Endometrial microvascular endothelial cells (primary cell): ENCODE measurements around the gene DAP. TPM values are rescaled to one million over a fixed set of nuclear protein-coding genes. Genes with fewer than 3 reads are reported as not detected.
"Not testable (repeated sequence)": the region's sequence is repeated elsewhere in the genome, so short reads cannot be mapped to it uniquely, and the experiment has no call there.

Experiments used
- in situ Hi-C: cut with HindIII; loops from 2 replicates; pipeline ENCODE4 v1.10.0; 2017; ENCODE audit warnings: low sequenced_read_pairs, low pct_unique_long_range_greater_than_20kb; ENCODE audit errors: inconsistent ontology term
- total RNA-seq: library from RNA; depleted of rRNA; stranded (reverse); fragments of >200 nt; gene quantifications from one replicate; pipeline ENCODE4 v1.2.3, GENCODE V29; 2015; ENCODE audit errors: inconsistent ontology term

Gene DAP
- total RNA-seq, 1 donor from 2014 or later, result 117 TPM

- in situ Hi-C loops, result no loop called here
Measured at GRCh38 chr5:10649666-10650380, 111.2 kb downstream of the DAP start.

GRCh38 chr5:10648806-10649665 is 112.0 kb downstream of the DAP start:
- in situ Hi-C loops, result no loop called here

GRCh38 chr5:10647640-10648039 is 113.4 kb downstream of the DAP start:
- in situ Hi-C loops, result no loop called here

DNA sequence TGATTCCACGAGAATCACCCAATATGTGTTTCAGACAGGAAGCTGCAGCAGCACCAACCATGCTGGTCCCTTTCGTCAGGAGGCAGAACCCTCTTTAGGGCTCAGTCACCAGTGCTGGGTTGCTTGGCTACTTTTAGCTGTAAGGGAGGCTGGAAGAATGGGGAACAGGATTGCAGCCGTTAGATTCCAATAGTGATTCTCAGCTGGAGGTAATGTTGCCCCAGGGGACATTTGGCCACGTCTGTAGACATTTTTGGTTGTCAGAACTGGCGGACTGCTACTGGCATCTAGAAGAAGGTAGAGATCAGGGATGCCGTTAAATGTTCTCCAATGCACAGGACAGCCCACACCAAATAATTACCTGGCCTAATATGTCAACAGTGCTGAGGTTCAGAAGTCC is 115.4 kb downstream of the DAP start:
- in situ Hi-C loops, result no loop called here

DNA sequence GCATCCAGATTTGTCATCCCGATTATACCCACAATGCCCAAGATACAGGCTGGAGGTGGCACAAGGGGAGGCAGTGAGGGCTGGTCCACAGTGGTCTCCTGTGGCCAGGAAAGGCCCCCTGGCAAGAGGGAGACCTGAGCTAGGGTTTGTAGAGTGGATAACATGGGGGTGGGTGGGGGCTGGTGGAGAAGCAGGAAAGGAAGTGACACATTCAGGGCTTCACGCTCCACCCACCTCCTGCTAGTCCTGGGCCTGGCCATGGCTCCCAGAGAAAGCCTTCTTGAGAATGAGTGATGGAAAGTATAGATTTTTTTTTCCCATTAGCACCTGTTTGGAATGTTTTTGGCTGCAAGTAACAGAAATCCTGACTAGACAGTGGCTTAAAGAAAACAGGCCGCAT is 115.9 kb downstream of the DAP start:
- in situ Hi-C loops, result no loop called here

GRCh38 chr5:10644192-10644591 is 116.8 kb downstream of the DAP start:
- in situ Hi-C loops, result no loop called here

- in situ Hi-C loops, result no loop called here
Measured at GRCh38 chr5:10642367-10642766, 118.7 kb downstream of the DAP start.

GRCh38 chr5:10639846-10640368 is 121.1 kb downstream of the DAP start:
- in situ Hi-C loops, result no loop called here

DNA sequence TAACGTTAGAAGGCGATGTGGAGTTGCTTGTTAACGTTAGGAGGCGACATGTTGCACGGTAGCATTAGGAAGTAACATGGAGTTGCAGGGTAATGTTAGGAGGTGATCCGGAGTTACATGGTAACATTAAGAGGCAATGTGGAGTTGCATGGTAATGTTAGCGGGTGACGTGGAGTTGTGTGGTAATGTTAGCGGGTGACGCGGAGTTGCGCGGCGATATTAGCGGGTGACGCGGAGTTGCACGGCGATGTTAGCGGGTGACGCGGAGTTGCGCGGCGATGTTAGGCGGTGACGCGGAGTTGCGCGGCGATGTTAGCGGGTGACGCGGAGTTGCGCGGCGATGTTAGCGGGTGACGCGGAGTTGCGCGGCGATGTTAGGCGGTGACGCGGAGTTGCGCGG is 122.3 kb downstream of the DAP start:
- in situ Hi-C loops, result not testable (repeated sequence)

DNA sequence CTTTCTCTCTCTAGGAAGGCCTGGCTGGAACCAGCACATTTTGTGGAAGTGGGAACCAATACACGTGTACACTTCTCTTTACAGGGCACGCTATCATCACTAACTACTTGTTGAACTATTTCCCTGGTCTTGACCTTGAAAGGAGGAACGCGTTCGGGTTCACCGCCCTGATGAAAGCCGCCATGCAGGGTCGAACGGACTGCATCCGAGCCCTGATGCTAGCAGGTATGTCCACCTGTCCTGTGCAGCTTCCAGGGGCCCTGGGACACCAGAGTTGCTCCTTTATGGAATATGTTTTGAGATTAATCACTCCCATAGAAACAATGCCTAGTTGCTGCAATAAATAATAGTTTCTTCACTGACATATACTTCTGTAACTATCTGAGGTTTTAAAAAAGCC is 123.1 kb downstream of the DAP start:
- in situ Hi-C loops, result no loop called here

DNA sequence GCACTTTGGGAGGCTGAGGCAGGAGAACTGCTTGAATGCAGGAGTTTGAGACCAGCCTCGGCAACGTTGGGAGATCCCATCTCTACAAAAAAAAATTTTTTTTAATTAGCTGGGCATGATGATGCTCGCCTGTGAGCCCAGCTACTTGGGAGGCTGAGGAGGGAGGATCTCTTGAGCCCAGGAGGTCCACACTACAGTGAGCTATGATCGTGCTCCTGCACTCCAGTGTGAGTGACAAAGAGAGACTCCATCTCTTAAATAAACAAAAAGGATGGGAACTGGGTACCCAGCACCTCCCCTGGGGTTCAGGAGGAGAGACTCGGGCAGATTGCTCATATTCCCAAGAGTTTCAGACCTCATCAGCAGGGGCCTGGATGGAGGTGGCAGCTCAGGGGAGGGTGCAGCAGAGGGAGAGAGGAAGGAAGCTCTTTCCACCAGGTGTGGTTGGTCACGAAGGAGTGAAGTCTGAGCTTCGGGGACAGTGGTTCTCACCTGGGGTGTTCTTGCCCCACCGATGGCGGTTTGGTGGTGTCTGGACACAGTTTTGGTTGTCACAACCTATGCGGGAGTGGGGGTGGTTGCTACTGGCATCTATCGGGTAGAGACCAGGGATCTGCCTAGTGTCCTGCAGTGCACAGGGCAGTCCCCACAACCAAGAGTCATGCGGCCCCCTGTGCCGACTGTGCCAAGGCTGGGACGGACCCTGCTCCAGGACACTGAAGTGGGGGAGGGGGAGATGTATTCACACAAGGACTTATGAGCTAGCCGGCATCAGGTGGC is 124.5 kb downstream of the DAP start:
- in situ Hi-C loops, result no loop called here

- in situ Hi-C loops, result no loop called here
Measured at GRCh38 chr5:10635867-10636350, 125.1 kb downstream of the DAP start.

GRCh38 chr5:10635257-10635866 is 125.7 kb downstream of the DAP start:
- in situ Hi-C loops, result no loop called here

- in situ Hi-C loops, result no loop called here
Measured at GRCh38 chr5:10634562-10634961, 126.5 kb downstream of the DAP start.

DNA sequence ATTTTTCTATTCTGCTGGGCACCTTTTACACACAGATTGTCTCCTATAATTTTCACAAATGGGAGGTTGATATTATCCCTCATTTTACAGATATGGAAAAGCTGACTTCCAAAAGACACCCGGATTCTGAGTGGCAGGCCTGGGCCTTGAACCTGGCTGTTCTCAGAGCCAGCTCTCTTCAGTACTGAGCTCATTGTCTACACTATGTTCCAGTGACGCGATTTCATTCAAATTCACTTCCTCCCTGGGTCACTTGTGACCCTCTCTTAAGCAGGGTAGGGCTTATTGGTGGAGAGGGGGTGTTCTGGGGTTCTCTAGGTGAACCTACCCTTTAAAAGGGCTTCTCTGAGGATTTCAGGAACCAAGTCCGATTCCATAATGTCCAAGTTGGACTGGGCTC is 127.0 kb downstream of the DAP start:
- in situ Hi-C loops, result no loop called here

DNA sequence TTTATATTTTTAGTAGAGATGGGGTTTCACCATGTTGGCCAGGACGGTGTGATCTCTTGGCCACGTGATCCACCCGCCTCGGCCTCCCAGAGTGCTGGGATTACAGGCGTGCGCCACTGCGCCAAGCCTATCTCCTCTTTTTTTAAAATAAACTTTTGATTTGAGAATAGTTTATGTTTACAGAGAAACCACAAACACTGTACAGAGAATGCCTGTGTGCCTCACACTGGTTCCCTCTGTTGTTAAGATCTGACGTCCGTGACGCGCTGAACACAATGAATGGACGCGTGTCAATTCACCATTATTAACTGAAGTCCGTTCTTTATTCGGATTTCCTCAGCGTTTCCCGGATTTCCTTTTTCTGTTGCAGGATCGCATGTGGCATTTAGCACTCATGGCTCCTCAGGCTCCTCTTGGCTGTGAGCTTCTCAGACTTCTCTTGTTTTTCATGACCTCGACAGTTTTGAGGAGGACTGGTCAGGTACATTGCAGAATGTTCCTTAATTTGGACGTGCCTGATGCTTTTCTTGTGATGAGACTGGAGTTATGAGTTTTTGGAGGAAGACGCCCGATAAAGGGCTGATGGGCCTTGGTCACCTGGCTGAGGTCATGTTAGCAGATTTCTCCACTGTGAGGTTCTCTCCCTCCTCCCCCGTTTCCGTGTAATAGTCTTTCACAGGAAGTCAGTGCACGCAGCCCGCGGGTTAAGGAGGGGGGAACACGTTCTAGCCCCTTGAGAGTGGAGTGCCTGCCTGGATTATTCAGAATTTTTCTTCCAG is 127.6 kb downstream of the DAP start:
- in situ Hi-C loops, result no loop called here

GRCh38 chr5:10632110-10632761 is 128.8 kb downstream of the DAP start:
- in situ Hi-C loops, result no loop called here
